Measurements from ENCODE around the gene SRCIN1.
"Not testable (repeated sequence)": the region's sequence is repeated elsewhere in the genome, so short reads cannot be mapped to it uniquely, and the experiment has no call there.

Gene SRCIN1

DNA sequence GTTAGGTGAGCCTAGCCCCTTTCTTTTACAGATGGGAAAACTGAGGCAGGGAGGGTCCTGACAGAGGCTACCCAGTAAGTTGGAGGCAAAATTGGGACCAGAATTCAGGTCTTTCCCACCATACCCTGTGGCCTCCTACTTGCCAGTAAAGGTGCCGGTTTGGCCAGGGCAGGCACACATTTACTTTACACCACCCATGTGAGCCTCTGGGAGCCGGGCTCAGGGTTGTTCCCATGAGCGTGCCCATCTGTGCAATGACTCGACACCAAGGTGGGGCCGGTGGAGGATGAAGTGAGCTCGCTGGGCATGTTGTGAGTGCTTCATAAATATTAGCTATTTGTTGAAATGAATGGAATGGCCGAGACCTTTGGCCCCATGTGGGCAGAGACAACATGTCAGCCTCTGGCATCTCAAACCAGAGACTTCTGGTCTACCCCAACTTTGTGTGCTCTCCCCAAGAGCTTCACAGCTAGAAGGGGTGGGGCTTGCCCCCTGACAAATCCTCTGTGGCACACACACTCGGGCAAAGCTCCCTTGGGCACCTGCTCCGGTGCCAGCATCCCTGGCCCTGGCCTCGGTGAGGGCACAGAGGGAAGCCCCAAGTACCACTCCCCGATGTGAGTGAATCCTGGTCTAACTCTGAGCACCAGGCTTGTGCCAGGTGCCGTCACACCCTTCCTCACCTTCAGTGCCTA is 60.1 kb downstream of the SRCIN1 start:
- DNase-seq (ENCODE audit: low read depth, low spot score), result no peak

DNA sequence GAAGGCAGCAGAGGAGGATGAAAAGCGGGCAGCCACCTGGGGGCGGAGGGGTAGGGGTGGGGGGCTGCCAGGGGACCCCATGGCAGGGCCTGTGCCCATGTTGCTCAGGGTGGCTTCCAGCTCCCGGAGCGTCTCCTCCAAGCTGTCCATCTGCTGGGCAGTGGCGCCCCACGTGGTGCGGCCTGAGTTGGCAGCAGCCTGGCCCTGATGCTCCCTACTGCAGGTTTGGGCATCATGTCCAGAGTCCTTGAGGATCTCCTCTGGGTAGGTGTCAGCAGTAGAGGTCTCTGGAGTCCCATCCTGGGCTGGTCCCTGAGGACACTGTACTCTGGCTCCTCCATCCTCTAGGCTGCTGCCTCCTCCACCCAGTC is 60.9 kb downstream of the SRCIN1 start:
- DNase-seq (ENCODE audit: low read depth, low spot score), result no peak

DNA sequence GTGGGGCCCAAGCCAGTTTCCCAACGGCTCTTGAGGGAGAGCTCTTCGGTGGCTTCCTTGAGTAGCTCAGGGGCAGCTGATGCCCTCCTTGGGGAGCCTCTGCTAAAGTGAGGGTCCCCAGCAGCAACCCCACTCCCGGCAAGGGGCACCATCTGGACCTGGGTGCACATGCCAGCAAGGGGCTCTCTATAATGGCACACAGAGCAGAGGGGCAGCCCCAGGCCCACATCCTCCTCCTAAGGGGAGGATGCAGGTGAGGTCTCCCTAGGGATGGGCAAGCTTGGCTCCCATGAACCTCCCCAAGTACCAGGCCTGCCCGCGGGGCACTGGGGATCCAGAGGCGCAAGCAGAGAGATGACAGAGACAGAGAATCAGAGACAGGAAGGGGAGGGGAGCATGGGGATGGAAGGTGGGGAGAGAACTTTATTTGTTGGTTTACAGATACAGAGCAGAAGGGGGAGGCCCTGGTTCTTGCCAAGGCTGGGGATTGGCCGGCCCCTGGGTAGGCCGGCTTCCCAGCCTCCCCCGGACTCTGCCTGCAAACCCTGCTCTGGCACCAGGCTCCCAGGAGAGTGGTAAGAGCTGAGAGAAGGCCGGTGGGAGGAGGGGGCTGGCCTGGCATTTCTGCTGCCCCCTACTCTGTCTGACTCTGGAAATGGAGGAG is 61.4 kb downstream of the SRCIN1 start:
- no peak for DNase-seq (ENCODE audit: low read depth, low spot score)

DNA sequence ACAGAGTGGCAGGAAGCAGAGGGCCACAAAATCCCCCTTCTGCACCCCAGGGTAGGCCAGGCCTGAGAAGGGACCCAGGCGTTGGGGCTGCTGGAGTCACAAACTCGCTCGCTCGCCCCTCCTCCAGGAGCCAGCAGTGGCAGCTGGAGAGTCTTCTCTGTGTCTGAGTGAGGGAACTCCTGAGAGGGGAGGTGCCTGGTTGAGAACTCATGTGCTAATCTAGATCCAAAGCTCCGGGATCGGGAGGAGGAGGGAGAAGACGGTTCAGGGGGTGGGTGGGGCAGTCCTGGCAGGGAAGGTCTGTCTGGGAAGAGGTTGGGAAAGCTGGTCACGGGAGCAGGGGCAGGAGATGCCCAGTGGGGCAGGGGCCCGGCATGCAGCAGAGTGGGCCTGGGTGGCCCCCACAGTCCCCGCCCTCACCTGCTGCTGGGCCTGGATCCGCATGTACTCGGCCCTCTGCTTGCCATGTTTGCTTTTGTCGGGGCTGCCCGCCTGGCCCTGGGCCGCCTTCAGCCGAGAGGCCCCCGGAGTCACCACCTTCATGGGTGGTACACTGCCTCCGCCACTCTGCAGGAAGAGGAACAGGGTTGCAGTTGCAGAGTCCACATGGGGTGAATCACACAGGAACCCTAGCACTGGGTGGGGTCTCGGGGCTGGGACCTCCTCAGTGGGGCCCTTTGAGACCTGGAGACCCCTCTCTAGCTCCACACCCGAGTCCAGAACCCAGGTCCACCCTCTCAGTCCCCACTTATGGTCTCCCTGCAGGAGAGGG is 62.2 kb downstream of the SRCIN1 start:
- DNase-seq (ENCODE audit: low read depth, low spot score), result no peak

DNA sequence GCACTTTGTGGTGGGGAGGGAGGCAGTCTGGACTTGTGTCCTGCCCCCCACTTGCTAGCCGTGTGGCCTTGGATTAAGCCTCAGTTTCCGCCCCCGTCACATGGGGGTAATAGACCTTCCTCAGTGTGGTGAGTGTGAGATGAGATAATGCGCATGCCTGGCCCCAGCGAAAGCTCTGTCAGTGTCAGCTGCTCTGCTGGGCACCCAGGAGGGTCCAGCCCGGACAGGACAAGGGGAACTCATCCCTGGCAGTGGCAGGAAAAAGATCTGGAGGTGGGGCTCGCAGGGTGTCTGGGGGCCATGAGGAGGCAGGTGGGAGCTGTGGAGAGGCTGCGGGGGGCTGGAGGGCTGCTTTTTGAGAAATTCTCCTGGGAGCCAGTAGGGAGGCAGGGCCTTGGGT is 63.5 kb downstream of the SRCIN1 start:
- DNase-seq (ENCODE audit: low read depth, low spot score), result no peak

DNA sequence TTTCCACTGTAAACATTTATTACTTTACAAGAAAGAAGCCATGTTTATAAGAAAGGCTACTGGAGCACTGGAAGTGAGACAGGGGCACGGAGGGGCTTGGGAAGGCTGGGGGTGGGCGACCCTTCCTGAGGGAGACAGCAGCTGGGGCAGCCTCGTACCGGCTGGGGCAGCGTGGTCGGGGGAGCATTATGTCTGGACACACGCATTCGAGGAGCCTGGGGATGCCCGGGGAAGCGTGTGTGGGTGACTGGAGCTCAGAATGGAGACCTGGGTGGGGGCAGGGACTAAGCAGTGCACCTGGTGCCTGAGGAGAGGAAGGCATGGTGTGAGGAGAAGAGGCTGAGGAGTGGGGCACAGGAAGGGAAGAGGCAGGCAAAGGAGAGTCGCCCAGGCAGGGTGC is 64.5 kb downstream of the SRCIN1 start:
- DNase-seq (ENCODE audit: low read depth, low spot score), result no peak

DNA sequence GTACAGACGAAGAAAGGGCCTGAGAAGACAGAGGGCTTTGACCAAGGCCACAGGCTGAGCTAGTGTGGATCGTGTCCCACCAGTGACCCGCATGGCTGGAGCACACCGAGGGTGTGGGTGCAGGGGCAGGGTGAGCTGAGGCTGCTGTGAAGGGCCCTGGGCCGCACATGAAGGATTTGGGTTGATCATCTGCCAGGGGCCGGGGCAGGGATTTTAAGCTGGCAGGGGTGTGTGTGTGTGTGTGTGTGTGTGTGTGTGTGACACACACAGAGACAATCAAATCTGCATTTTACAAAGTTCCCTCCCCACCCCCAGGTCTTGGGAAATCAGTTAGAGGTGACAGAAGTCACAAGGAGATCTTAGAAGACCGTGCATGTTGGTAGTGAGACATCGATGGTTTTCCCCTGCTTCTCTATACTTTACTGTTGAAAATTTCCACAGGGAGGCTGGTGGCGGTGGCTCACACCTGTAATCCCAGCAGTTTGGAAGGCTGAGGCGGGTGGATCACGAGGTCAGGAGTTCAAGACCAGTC is 65.2 kb downstream of the SRCIN1 start:
- no peak for DNase-seq (ENCODE audit: low read depth, low spot score)

DNA sequence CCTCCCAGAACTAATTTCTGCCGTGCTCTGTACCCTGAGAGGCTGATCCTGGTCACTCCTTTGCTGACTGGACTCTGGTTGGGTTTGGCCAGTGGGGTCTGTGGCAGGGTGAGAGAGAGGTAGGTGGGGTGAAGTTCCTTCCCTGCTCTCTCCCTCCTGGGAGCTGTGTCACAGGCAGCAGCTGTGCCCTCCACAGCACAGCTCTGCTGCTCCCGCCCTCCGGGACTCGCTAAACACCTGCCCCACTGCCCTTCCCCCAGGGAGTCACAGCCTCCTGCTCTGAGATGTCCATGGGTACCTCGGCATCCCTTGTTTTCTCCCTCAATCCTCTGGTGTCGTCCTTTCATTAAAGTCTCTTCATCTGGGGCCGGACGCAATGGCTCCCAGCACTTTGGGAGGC is 66.4 kb downstream of the SRCIN1 start:
- no peak for DNase-seq (ENCODE audit: low read depth, low spot score)

DNA sequence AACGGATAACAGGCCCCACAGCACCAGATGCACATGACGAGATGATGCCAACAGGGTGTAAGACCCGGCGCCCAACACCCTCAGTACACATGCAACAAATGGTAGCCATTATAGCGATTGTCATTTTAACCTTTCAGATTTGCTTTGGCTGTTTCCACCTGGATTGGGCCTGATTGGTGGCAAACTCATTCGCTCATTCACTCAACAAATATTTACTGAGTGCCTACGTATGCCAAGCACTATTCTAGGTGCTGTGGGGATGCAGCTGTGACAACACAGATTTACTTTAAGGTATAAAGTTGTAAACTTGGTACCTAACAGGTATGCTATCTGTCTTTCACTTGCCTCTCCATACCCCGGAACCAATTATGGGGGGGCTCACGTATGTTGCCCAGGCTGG is 66.8 kb downstream of the SRCIN1 start:
- DNase-seq (ENCODE audit: low read depth, low spot score), result no peak

DNA sequence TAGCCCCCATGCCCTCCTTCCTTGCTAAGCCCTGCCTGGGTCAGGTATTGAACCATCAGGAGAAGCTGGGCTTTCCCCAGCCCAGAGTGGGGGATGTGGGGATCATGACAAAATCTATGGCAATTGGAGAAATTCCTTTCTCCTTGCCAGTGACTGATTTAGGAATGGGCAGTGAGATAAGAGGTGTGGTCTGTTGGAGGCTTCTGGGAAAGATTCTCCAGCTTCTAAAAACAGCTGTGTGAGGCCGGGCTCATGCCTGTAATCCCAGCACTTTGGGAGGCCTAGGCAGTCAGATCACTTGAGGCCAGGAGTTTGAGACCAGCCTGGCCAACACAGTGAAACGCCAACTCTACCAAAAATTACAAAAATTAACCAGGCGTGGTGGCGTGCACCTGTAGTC is 69.1 kb downstream of the SRCIN1 start:
- no peak for DNase-seq (ENCODE audit: low read depth, low spot score)

DNA sequence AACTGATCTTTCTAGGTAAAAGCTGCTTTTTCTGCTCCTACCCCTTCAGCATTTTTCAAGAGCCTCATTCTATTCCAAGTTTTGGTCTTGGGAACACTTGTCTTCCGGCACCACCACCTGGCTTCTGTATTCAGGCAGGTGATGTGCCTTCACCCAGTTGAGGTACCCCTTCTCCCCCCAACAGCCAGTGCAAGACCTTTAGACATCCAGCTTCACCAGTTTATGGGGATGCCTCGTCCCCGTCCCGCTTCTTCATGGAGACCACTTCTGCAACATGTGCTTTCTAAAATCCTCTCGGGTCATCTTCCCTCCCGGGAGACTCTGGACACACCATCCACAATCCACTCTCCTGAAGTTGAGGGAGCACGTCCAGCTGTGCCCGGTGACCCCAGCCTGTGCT is 69.9 kb downstream of the SRCIN1 start:
- DNase-seq (ENCODE audit: low read depth, low spot score), result no peak

DNA sequence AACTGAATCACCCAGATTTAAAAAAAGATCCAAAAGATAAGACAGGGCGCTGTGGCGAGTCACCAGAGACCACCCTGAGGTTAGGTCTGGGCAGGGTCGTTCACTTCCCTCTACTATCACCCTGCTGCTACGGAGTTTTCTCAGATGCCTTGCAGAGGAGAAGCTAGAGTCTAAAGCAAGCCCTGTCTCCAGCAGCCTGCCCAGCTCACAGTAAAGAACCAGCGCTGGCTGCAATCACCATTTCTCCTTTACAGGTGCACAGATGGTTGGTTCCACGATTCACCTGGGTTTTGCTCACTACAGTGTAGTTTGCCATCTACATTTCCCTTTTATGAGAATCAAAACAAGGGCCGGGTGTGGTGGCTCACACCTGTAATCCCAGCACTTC is 71.3 kb downstream of the SRCIN1 start:
- DNase-seq (ENCODE audit: low read depth, low spot score), result no peak

DNA sequence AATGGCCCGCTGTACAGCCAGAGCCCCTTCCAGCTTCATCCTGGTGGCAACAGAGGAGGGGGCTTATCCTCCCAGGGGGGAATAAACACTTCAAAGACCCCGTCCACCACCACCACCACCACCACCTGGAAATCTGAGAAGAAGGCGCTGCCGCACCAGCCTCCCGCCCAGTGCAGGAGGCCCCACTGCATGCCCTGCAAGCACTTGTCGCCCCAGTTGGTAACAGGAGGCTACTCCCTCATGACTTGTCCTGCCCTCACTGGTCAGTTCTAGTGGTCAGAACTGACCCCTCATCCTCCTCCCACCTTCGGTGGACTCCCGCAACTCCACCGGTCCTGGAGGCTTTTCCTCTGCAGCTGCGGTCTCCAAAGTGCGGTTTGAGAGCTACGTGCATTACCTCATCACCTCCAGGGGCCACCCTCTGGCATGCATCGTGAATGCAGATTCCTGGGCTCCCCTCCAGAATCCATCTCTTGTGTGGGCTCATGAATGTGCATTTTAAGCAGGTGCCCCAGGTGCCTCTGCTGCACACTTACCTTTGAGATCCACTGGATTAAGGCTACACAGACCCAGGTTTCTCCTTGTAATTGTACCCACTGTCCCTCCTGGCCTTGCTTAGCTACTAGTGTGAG is 71.8 kb downstream of the SRCIN1 start:
- DNase-seq (ENCODE audit: low read depth, low spot score), result no peak

DNA sequence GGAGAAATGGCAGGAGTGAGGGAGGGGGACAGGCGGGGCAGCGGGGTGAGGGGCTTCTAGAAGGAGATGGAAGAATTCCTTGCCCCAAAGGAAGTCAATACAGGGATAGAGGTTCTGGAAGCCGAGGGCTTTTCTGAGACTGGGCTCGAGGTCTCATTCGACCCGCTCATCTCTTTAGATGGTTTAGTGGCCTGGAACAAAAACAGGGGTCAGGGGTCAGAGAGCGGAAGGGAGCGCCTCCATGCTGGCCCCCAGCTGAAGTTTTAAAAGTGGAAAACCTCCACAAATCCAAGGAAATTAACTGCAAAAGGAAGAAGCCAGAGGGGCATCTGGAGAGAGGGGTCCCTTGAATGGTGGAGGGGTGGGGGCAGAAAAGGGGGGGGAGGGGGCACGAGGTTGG is 72.5 kb downstream of the SRCIN1 start:
- no peak for DNase-seq (ENCODE audit: low read depth, low spot score)

DNA sequence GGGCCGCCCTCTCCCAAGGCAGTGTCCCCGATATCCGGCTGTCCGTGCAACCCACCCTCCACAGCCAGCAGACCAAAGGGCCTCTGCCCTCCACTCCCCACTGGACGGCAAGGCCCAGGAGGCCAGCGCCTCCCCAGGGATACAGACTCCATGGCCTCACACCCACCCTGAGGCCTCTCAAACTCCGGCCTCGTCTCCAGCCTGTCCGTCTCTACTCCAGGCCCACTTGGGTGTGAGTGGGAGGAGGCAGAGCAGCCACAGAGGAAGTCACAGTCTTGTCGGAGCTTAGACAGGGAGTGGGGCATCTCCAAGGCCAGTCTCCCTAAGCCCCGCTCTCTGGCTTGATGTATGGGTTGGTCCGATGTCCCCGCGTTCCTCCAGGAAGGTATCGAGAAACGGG is 73.3 kb downstream of the SRCIN1 start:
- no peak for DNase-seq (ENCODE audit: low read depth, low spot score)

DNA sequence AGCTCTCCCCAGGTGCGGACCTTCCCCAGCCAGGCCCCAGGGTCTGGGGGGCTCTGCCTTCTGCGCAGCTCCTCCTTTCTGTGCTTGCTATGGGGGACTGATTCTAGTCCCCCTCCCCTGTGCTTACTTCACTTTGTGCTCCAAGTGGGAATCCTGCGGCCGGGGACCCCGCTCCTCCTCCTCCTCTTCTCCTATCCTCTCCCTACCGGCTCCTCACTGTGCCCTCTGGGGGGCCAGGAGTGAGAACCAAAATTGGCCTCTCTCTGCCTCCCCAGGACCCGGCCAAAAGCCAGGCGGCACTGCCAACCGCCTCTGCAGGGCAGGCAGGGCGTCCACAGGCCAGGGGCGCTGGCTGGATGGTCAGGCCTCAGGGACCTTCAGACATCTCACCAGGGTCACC is 74.0 kb downstream of the SRCIN1 start:
- not testable (repeated sequence) for DNase-seq (ENCODE audit: low read depth, low spot score)

DNA sequence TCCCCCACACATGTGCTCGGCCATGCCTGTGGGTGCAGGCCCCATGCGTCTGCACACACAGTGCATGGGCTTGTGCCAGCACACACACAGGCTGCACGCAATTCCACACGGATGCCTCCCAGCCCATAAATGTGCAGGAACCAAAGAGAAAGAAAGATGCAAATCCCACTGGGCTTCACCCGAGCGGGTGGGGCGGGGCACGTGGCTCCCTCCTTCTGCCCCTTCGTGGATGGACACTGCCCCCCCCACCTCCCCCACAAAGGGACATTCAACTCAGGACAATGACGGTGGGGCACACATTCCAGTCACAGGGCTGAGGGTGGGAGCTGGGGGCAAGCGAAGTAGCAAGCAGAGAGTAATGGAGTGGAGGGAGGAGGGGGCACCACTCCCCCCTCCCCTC is 74.9 kb downstream of the SRCIN1 start:
- not testable (repeated sequence) for DNase-seq (ENCODE audit: low read depth, low spot score)

DNA sequence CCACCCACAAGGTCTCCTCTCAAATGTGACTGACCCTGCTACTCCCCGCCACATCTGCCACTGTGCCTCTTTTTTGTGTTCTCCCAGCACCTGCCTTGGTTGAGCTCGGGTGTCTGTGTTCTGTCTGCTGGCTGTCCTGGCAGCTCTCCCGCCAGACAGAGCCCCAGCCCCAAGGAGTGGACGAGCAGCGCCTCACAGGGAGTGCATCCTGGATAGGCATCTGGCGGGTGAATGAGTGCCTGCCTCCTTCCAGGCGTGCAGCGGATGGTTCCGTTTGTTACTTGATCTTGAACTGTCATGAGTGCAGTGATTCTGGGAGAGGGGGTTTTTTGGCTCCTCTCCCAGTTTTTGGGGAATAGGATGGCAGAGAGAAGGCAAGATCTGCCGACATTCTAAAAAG is 77.6 kb downstream of the SRCIN1 start:
- not testable (repeated sequence) for DNase-seq (ENCODE audit: low read depth, low spot score)

DNA sequence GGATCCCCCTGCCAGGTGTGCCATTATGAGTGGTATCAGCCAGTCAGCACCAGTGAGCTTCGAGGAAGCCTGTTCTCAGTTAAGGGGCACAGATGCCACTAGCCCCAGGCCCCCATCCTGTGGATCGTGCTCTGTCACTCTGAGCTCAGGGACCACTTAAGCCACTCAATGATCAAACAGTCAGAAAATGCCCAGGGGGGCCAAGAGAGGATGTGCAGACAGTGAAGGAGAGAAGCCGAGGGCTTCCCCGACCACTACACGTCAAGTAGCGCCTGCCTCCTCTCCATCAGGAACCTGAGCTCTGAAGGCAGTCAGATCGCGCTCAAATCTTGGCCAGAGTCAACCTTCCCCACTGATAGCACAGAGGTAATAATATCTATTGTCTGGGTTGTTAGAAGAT is 79.2 kb downstream of the SRCIN1 start:
- DNase-seq (ENCODE audit: low read depth, low spot score), result not testable (repeated sequence)

DNA sequence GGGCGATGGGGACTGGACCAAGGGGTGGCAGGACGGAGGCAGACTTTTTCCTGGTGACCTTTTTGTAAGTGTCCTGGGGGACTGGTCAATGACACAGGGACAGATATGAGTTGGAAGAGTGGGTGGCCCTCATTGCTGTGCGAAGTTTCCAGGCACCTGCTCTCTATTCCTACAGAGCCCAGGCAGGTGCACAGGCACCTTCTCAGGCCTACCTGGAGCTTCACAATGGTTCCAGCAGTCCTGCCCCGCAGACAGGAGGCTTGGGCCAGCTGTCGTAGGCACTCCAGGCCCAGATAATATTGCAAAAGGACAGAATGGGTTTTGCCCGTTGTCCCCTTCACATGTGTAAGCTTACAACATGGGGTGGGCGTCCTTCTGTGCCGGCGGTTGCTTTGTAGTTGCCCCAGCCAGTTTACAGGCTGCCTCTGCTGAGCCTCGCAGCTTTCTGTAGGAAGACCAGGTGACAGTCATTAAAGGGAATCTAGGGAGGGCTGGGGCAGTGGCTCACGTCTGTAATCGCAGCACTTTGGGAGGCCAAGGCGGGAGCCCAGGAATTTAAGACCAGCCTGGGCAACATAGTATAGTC is 93.2 kb downstream of the SRCIN1 start:
- DNase-seq (ENCODE audit: low read depth, low spot score), result no peak

DNA sequence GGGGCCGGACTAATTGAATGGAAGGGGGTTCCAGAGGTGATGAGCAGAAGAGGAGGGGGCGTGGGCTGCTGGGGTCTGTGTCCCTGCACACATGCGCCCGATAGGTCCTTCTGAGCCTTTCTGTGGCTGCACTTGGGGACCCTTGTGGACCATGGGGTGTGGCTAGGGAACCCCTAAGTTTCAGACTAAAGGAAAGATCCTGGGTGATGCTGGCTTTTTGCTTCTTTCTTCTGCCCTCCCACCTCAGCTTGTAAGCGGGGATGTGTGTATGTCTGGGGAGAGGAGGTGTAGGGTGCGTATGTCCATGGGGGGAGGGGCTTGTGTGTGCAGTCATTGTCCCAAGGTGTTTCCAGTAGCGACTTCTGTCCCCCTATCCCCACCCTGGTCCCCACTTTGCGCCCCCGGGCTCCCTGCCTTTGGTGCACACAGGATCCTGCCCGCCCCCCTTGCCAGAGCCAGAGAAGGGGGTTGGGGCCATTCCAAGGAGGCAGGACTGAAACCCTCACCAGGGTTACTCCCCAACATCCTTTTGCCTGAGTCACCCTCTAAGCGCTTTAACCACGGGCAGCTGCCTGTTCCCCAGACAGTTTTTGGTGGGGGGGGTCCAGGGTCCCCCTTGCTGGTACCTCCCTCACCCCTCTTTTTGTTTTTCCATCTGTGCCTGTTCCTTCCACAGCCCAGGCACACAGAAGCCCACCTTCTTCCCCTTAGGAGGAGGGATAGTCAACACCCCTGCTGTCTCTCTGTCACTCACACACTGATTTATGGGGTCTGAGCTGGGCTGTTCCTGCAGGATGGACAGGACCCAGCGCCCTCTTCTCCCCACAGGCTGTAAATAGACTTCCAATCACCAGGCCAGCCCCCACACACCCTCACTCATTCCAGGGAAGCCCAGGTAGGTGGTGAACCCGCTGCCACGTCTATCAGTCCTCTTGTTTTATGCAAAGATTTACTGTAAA is 94.3 kb downstream of the SRCIN1 start:
- peak; percentile 73 for DNase-seq (ENCODE audit: low read depth, low spot score)
